PC-3 (cell line): ENCODE data around the gene DCAF4. TPM values are rescaled to one million over a fixed set of nuclear protein-coding genes. Genes with fewer than 3 reads are reported as not detected.

ENCODE experiments used
- ATAC-seq: fragments of 200-7000 bp; cut with Tn5 transposase; 2 replicates; pipeline ENCODE4 v1.9.1; 2020; ENCODE audit warnings: mild to moderate bottlenecking, moderate library complexity
- BruUV-seq: library from RNA; stranded (reverse); fragments of 400-500 nt; replicated peaks from 2 replicates; lab custom pipeline; 2021; lab: Mats Ljungman, UMichigan
- CTCF ChIA-PET: fragments of 300-600 bp; sonication (Branson Sonifier 250); formaldehyde crosslinking; loops from one replicate; lab custom pipeline; 2022; ENCODE audit warnings: antibody characterized with exemption; lab: Charles Lee
- POLR2A ChIA-PET: fragments of 300-600 bp; sonication (Branson Sonifier 250); formaldehyde crosslinking; loops from one replicate; lab custom pipeline; 2022; ENCODE audit warnings: antibody characterized with exemption; ENCODE audit not compliant: unreplicated experiment; lab: Charles Lee
- DNase-seq: peaks from one replicate; pipeline ENCODE4 v3.0.0-alpha.2; 2015
- H2AFZ ChIP-seq: fragments of 300-600 bp; sonication (generic); 2 replicates; pipeline ENCODE4 v1.6.0; 2016; ENCODE audit warnings: antibody characterized with exemption, low read length
- H3F3A ChIP-seq: fragments of 300-600 bp; sonication (generic); one replicate; pipeline ENCODE4 v1.6.0; 2017; ENCODE audit warnings: antibody characterized with exemption, low read length, control low read depth, mild to moderate bottlenecking; ENCODE audit not compliant: unreplicated experiment
- H3K27ac ChIP-seq: fragments of 300-600 bp; sonication (generic); 2 replicates; pipeline ENCODE4 v1.5.1; 2016; ENCODE audit warnings: mild to moderate bottlenecking, low read length
- H3K27me3 ChIP-seq: fragments of 300-600 bp; sonication (generic); 2 replicates; pipeline ENCODE4 v1.6.1; 2016; ENCODE audit warnings: low read length, mixed read lengths
- H3K36me3 ChIP-seq: fragments of 300-600 bp; sonication (generic); 2 replicates; pipeline ENCODE4 v1.6.1; 2016; ENCODE audit warnings: low read depth, mixed run types, low read length, mixed read lengths
- H3K4me1 ChIP-seq: fragments of 300-600 bp; sonication (generic); 2 replicates; pipeline ENCODE4 v1.5.1; 2016; ENCODE audit warnings: low read length; ENCODE audit not compliant: insufficient read depth
- H3K4me2 ChIP-seq: fragments of 300-600 bp; sonication (generic); 2 replicates; pipeline ENCODE4 v1.6.0; 2016; ENCODE audit warnings: low read length
- H3K4me3 ChIP-seq: fragments of 300-600 bp; sonication (generic); 2 replicates; pipeline ENCODE4 v1.5.1; 2016; ENCODE audit warnings: mild to moderate bottlenecking, low read length, mixed read lengths
- H3K79me2 ChIP-seq: fragments of 300-600 bp; sonication (generic); 2 replicates; pipeline ENCODE4 v1.6.1; 2017; ENCODE audit warnings: low read length, mixed read lengths
- H3K9ac ChIP-seq: fragments of 300-600 bp; sonication (generic); 2 replicates; pipeline ENCODE4 v1.6.0; 2016; ENCODE audit warnings: mild to moderate bottlenecking, low read length
- H3K9me2 ChIP-seq: fragments of 300-600 bp; sonication (generic); replicated peaks from 2 replicates; pipeline ENCODE4 v1.6.1; 2016; ENCODE audit warnings: mixed run types, low read length, mixed read lengths
- H3K9me3 ChIP-seq: fragments of 300-600 bp; sonication (generic); 2 replicates; pipeline ENCODE4 v1.6.1; 2016; ENCODE audit warnings: low read length, mixed read lengths
- H4K20me1 ChIP-seq: fragments of 300-600 bp; sonication (generic); 2 replicates; pipeline ENCODE4 v1.6.1; 2016; ENCODE audit warnings: low read length, mixed read lengths
- EZH2 ChIP-seq: fragments of 300-600 bp; sonication (generic); IDR thresholded peaks from one replicate; pipeline ENCODE4 v1.6.1; 2017; ENCODE audit warnings: antibody characterized with exemption, mild to moderate bottlenecking, low read length; ENCODE audit not compliant: unreplicated experiment
- EZH2phosphoT487 ChIP-seq: fragments of 300-600 bp; sonication (generic); IDR thresholded peaks from 2 replicates; pipeline ENCODE4 v1.6.1; 2018; ENCODE audit warnings: mild to moderate bottlenecking, antibody characterized with exemption, low read length, borderline replicate concordance
- intact Hi-C: fragments of 100-400 bp; cut with micrococcal nuclease; formaldehyde crosslinking; loops from 2 replicates; pipeline ENCODE4 v1.9.0; 2023
- total RNA-seq: library from RNA; depleted of rRNA; stranded (reverse); fragments of >200 nt; gene quantifications from 2 replicates; pipeline ENCODE4 v1.2.3, GENCODE V29; 2014
- TF ChIP-seq, protein P1 (sequence below): fragments of 300-600 bp; sonication (generic); conservative IDR thresholded peaks from 2 replicates; pipeline ENCODE4 v1.5.1; 2017; ENCODE audit warnings: antibody characterized with exemption, low read depth, mild to moderate bottlenecking, low read length

The DCAF4 gene
- total RNA-seq, 1 experiment from 2014 or later = 55.8 TPM

DNA sequence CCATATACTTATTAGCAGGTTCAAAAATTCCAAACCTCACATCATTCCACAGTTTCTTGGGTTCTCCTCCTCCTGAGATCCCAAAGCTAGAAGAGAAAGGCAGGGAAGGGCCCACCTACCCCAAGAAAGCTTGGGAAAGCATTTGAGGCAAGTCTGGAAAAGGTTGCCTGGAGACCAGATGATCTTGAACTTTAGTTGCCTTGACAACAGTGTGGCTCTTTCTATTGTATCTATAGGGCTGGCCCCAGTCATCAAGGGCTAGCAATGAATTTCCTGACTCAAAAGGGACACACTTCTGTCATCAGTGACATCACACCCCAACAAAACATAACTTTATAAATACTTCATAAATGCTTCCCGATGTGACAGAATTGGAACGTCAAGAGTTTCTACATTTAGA is 60.6 kb downstream of the DCAF4 start:
- Histone ChIP-seq H3K79me2 (no peaks in the 10 kb centered on the region), H3F3A (no peaks in the 10 kb centered on the region), H3K9me2 (no peaks in the 10 kb centered on the region), H3K9me3 (no peaks in the 10 kb centered on the region), H3K9ac (no peak overlapping the region), H3K4me2 (no peak overlapping the region), H2AFZ (no peak overlapping the region), H3K4me1 (no peaks in the 10 kb centered on the region), H4K20me1 (no peaks in the 10 kb centered on the region), H3K27ac (no peak overlapping the region), H3K36me3 (no peaks in the 10 kb centered on the region; the same call in 1 of the 2 replicates), H3K27me3 (no peaks in the 10 kb centered on the region), H3K4me3 (no peak overlapping the region)
- ATAC-seq (no peak), DNase-seq (no peak)
- CTCF ChIA-PET = no interaction called here
- no TSS peak for BruUV-seq
- POLR2A ChIA-PET = no interaction called here
- intact Hi-C loops = no loop called here
- TF ChIP-seq EZH2 = no peak
- TF ChIP-seq, protein P1, sequence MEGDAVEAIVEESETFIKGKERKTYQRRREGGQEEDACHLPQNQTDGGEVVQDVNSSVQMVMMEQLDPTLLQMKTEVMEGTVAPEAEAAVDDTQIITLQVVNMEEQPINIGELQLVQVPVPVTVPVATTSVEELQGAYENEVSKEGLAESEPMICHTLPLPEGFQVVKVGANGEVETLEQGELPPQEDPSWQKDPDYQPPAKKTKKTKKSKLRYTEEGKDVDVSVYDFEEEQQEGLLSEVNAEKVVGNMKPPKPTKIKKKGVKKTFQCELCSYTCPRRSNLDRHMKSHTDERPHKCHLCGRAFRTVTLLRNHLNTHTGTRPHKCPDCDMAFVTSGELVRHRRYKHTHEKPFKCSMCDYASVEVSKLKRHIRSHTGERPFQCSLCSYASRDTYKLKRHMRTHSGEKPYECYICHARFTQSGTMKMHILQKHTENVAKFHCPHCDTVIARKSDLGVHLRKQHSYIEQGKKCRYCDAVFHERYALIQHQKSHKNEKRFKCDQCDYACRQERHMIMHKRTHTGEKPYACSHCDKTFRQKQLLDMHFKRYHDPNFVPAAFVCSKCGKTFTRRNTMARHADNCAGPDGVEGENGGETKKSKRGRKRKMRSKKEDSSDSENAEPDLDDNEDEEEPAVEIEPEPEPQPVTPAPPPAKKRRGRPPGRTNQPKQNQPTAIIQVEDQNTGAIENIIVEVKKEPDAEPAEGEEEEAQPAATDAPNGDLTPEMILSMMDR = no peak

GRCh38 chr14:72990171-72990570 is 63.9 kb downstream of the DCAF4 start:
- Histone ChIP-seq H2AFZ (no peak overlapping the region), H3K27ac (no peak overlapping the region), H3K9ac (no peak overlapping the region), H3K4me1 (no peaks in the 10 kb centered on the region), H3F3A (no peaks in the 10 kb centered on the region), H4K20me1 (no peaks in the 10 kb centered on the region), H3K4me3 (no peak overlapping the region), H3K4me2 (no peak overlapping the region), H3K9me2 (no peaks in the 10 kb centered on the region), H3K9me3 (no peaks in the 10 kb centered on the region), H3K27me3 (no peaks in the 10 kb centered on the region), H3K36me3 (peaks cover 7% of the 10 kb centered on the region; the same call in 1 of the 2 replicates), H3K79me2 (no peaks in the 10 kb centered on the region)
- no peak for DNase-seq
- no TSS peak for BruUV-seq
- no peak for ATAC-seq
- ChIA-PET CTCF (interaction anchor here (0.6 kb wide), 1 partner anchor 36 kb away, joined by 6 read pairs; no protein-coding TSS in a partner anchor), POLR2A (interaction anchor here (0.5 kb wide), 1 partner anchor 68 kb away, joined by 3 read pairs; no protein-coding TSS in a partner anchor)
- intact Hi-C loops = no loop called here
- TF ChIP-seq, protein P1 = no peak
- no peak for TF ChIP-seq EZH2phosphoT487

GRCh38 chr14:72996916-72997315 is 70.7 kb downstream of the DCAF4 start:
- TF ChIP-seq EZH2phosphoT487 = no peak
- TF ChIP-seq, protein P1 = no peak
- no peak for TF ChIP-seq EZH2
- ATAC-seq (no peak), DNase-seq (no peak)
- H3F3A ChIP-seq = no peaks in the 10 kb centered on the region
- no peak overlapping the region for H3K4me3 ChIP-seq
- H3K27ac ChIP-seq = no peak overlapping the region
- H3K4me2 ChIP-seq = no peak overlapping the region
- H3K36me3 ChIP-seq = peaks cover 15% of the 10 kb centered on the region; the same call in 1 of the 2 replicates
- no peaks in the 10 kb centered on the region for H3K27me3 ChIP-seq
- POLR2A ChIA-PET = no interaction called here
- H3K4me1 ChIP-seq = no peaks in the 10 kb centered on the region
- H3K9me2 ChIP-seq = no peaks in the 10 kb centered on the region
- no peaks in the 10 kb centered on the region for H3K9me3 ChIP-seq
- intact Hi-C loops = no loop called here
- CTCF ChIA-PET = no interaction called here
- BruUV-seq = no TSS peak
- H4K20me1 ChIP-seq = no peaks in the 10 kb centered on the region
- H2AFZ ChIP-seq = no peak overlapping the region
- no peak overlapping the region for H3K9ac ChIP-seq
- 0 out of 2 replicates have a peak, but pooled peaks cover 4% of the 10 kb centered on the region for H3K79me2 ChIP-seq
